Right renal pelvis (tissue), 4 donors: ENCODE results near the gene ZNF592. TPM values are rescaled to one million over a fixed set of nuclear protein-coding genes. Genes with fewer than 3 reads are reported as not detected.
"Not testable (repeated sequence)": the region's sequence is repeated elsewhere in the genome, so short reads cannot be mapped to it uniquely, and the experiment has no call there.

Experiments used
- DNase-seq, 4 donors: peaks; one replicate each; pipeline ENCODE4 v3.0.0-alpha.2; 2013; ENCODE audit warnings: low read depth in 4 of 4, low spot score in 3 of 4, missing footprints in 1 of 4
- polyA plus RNA-seq, 4 donors: library from polyadenylated mRNA; unstranded; fragments of 120-200 nt; gene quantifications; one replicate each; pipeline ENCODE4 v1.2.1, GENCODE V29; 2013; ENCODE audit not compliant: insufficient read length in 4 of 4

ZNF592 gene
- polyA plus RNA-seq, 4 donors, result 29.6 to 32.3 (median 31.8) TPM

GRCh38 chr15:84740691-84741090, 7.7 kb upstream of the ZNF592 start:
- no peak for DNase-seq

GRCh38 chr15:84741121-84741520, 7.3 kb upstream of the ZNF592 start:
- DNase-seq, result no peak

- DNase-seq, result no peak
Measured at GRCh38 chr15:84747416-84748273, 747 bp upstream of the ZNF592 start.

GRCh38 chr15:84749111-84749991, 959 bp downstream of the ZNF592 start:
- no peak for DNase-seq

- no peak for DNase-seq
Measured at GRCh38 chr15:84750583-84751092, 2.2 kb downstream of the ZNF592 start.

GRCh38 chr15:84751721-84752120, 3.3 kb downstream of the ZNF592 start:
- not testable (repeated sequence) for DNase-seq

- no peak for DNase-seq
Measured at GRCh38 chr15:84752195-84752594, 3.8 kb downstream of the ZNF592 start.

GRCh38 chr15:84752700-84753099, 4.3 kb downstream of the ZNF592 start:
- DNase-seq, result no peak

GRCh38 chr15:84754889-84755288, 6.5 kb downstream of the ZNF592 start:
- DNase-seq, result not testable (repeated sequence)

- DNase-seq, result no peak
Measured at GRCh38 chr15:84755736-84756527, 7.5 kb downstream of the ZNF592 start.

- DNase-seq, result no peak
Measured at GRCh38 chr15:84759018-84759417, 10.6 kb downstream of the ZNF592 start.

- no peak for DNase-seq
Measured at GRCh38 chr15:84760219-84760618, 11.8 kb downstream of the ZNF592 start.

GRCh38 chr15:84761607-84762131, 13.3 kb downstream of the ZNF592 start:
- no peak for DNase-seq

GRCh38 chr15:84762840-84763572, 14.6 kb downstream of the ZNF592 start:
- no peak for DNase-seq

GRCh38 chr15:84764585-84764984, 16.2 kb downstream of the ZNF592 start:
- no peak for DNase-seq

GRCh38 chr15:84764989-84765388, 16.6 kb downstream of the ZNF592 start:
- no peak for DNase-seq

- DNase-seq, result no peak
Measured at GRCh38 chr15:84765675-84766074, 17.3 kb downstream of the ZNF592 start.

- no peak for DNase-seq
Measured at GRCh38 chr15:84766461-84767035, 18.2 kb downstream of the ZNF592 start.

GRCh38 chr15:84772031-84772430, 23.6 kb downstream of the ZNF592 start:
- no peak for DNase-seq
